ENCODE data around the gene SH3BP5. TPM values are rescaled to one million over a fixed set of nuclear protein-coding genes. Genes with fewer than 3 reads are reported as not detected.

The SH3BP5 gene
- polyA plus RNA-seq, 3 donors, result 59.4 to 70.0 (median 64.4) TPM

DNA sequence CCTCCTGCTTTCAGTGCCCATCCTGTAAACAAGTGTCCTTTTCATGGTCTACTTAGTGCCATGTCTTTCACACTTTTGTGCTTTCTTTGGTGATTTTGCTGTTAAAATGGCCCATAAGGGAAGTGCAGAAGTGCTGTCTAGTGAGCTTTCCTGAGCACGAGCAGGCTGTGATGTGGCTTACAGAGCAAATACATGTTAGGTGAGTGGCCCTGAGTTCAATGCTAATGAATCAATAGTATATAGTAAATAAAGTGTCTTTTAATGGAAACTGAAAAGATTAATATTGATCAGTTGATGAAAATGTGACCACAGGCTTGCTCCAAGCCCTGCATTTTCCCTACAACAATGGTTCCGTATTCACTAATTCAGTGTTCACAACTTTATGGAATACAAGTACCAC, 5.7 kb downstream of the SH3BP5 start:
- DNase-seq (ENCODE audit: low read depth in 3 of 3, low spot score in 2 of 3), result no peak

DNA sequence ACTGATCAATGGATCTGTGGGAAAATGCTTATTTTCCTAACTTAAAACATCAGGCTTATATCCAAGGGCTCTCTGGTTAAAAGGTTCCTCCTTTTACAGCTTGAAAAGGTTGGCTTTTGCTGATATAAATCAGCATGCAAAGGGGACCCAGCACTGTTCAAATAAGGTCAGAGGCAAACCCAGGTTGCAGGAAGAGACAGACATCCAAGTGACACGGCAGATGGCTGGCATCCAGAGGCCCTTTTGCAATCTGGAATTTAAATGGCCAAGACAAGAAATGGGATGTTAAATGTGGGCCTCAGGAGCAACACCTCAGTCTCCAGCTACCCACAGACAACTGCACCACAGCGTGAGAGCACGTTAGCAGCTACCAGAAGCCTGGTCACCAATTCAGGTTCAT, 6.3 kb downstream of the SH3BP5 start:
- no peak for DNase-seq (ENCODE audit: low read depth in 3 of 3, low spot score in 2 of 3)

DNA sequence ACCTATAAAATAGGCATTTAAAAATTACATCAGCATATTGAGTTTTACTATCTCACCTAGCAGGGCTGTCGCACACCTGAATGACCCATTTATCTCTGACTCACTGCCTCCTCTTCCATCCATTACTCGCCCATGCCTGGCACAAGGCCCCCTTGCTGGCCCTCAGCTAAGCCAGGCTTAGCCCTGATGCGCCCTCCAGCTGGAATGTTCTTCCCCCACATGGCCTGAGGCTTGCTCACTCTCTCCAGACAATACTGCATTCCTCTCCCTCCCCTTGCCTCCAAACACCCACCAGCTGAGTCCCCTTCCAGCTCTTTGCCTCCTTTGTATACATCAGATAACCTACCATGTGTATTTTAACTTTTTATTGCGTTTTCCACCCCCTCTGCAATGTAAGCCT, 7.2 kb downstream of the SH3BP5 start:
- no peak for DNase-seq (ENCODE audit: low read depth in 3 of 3, low spot score in 2 of 3)

DNA sequence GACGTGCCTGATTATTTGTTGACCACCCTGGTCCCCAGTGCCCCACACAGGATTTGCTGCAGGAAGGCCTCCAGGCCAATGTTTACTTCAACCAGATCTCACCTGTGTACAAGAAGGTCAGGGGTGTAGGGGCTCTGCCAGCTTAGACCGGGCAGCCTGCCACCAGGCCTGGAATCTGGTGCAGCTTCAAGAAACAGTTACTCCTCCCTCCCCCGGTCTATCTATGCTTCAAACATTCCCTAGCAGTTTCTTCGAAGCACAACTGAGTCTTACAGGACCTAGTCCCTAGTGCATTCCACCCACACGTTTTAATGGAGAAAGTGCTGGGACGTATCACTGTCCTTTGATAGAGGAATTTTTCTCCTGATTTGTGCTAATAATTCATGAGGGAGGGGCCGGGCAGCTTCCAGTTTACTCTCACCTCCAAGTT, 8.0 kb downstream of the SH3BP5 start:
- no peak for DNase-seq (ENCODE audit: low read depth in 3 of 3, low spot score in 2 of 3)

DNA sequence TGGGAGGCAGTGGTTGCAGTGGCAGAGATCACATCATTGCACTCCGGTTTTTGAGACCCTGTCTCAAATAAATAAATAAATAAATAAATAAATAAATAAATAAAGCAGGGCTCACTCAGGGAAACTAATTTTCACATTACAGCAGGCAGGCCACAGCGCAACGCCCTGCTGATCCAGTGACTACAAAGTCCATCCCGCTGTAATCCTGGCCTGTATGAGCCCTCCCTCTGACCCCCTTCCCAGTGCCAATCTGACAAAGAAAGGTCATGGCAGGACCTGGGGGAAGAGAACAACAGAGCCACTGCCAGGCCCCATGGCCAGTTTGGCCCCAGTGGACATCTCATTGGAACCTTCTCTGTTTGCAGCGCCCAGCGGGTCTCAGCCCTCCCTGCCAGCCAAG, 9.3 kb downstream of the SH3BP5 start:
- DNase-seq (ENCODE audit: low read depth in 3 of 3, low spot score in 2 of 3), result no peak

DNA sequence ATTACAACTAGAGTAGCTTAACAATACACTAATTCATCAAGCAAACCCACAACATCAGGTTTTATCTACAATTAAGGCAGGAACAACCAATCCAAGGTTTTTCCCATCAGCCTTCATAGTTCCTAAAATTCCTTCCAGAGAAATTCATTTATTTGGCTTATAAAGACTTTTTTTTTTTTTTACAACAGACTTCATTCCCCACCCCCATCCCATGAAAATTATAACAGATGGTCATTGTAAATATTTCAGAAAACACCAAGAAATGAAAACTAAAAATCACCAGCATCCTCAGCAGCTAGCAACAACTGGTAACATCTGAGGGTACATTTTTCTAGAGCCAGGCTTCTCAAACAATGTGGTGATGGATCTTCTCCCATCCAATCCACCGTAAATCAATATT, 11.0 kb downstream of the SH3BP5 start:
- DNase-seq (ENCODE audit: low read depth in 3 of 3, low spot score in 2 of 3), result no peak

DNA sequence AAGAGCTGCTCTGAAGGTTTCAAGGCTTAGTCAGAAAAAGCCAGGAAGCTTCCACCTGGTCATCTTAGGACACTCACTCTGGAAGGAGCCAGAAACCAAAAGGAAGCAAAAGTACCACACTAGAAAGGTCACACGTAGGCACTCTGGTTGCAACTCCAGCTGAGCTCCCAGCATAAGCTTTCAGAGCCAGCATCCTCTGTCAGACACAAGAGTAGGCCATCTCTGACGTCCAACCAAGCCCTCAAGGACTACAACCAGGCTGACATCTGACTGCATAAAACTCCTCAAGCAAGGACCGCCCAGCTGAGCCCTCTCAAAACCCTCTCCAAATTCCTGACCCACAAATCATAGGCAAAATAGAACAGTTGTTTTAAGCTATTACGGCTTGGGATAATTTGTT, 12.8 kb downstream of the SH3BP5 start:
- no peak for DNase-seq (ENCODE audit: low read depth in 3 of 3, low spot score in 2 of 3)

DNA sequence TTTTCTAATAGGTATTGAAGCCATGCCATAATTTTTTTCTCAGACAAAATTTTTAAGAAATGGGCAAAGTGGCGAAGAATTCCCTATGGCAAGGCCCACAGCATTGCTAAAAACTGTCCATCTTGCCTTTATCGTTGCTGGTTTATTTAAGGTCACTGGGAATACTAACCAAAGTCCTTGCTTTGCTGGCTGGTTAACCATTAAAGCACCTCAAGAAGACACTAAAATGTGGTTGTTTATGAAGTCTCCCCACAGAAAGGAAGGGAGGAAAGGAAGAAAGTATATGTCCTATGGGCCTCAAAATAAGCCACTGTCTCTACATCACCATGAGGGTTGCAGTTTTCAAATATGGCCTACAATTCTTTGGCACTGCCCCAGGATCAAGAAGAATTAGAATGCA, 13.2 kb downstream of the SH3BP5 start:
- no peak for DNase-seq (ENCODE audit: low read depth in 3 of 3, low spot score in 2 of 3)

DNA sequence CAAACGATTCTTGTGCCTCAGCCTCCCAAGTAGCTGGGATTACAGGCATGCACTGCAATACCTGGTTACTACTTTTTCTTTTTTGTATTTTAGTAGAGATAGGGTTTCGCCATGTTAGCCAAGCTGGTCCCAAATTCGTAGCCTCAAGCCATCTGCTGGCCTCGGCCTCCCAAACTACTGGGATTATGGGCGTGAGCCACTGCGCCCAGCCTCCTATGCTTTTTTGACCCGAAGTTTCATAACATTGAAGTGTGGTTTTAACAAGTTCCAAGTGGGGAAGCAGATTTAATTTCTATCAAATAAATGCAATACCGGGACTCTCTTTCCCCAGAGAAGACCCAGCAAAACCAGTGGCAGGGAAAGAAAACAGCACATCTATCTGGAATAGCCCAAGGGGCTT, 13.7 kb downstream of the SH3BP5 start:
- DNase-seq (ENCODE audit: low read depth in 3 of 3, low spot score in 2 of 3), result no peak

DNA sequence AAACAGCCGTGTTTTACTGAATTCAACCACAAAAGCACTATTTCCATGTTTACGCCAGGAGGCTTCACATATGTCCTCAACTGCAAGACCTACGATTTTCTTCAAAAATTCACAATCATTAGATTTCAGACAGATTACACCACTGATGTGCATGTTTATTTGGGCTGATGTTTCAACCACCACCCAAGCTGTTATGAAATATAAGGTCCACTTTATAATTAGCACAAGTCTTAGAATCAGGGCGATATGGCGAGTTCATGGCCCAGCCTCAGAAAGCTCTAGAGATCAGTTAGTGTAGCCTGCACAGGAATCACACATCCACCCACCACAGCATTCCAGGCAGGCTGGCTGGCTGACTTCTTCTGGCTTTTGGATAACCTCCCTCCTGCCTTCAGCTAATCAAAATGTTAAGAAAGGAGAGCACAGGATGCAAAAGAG, 15.4 kb downstream of the SH3BP5 start:
- no peak for DNase-seq (ENCODE audit: low read depth in 3 of 3, low spot score in 2 of 3)

DNA sequence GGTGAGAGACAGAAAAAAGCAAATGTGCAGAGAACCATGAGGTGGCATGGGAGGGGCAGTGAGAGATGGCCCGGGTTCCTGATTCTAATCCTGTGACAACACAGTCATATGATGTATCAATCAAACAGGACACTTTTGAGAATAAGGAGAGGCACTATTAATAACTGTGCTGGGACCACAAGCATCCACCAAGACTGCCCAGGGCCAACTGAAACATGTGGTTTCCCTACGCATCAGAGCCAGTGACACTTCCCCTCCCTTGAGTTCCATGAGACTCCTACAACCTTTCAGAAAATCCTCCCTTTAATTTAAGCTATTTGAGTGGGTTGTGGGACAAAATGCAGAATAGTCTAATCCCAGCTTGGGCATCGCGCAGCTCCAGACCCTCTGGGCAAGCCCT, 17.4 kb downstream of the SH3BP5 start:
- DNase-seq (ENCODE audit: low read depth in 3 of 3, low spot score in 2 of 3), result no peak

DNA sequence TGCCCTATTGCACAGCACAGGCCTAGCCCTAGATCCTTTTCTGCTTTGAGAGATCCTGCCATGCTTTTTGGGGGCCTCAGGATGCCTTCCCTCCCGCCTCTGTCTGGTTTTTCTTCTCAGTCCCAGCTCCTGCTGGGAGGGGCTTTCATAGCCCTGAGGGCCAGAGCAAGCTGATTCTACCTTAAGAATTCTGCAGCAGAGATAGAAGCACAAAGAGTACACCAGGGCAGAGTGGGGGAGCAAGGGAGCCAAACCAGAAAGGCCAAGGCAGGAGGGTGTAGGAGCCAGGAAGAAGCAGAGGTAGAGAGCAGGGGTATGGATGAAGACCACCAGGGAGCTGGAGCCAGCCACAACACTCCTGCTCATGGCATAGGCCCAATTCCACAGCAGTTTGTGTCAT, 18.1 kb downstream of the SH3BP5 start:
- no peak for DNase-seq (ENCODE audit: low read depth in 3 of 3, low spot score in 2 of 3)

DNA sequence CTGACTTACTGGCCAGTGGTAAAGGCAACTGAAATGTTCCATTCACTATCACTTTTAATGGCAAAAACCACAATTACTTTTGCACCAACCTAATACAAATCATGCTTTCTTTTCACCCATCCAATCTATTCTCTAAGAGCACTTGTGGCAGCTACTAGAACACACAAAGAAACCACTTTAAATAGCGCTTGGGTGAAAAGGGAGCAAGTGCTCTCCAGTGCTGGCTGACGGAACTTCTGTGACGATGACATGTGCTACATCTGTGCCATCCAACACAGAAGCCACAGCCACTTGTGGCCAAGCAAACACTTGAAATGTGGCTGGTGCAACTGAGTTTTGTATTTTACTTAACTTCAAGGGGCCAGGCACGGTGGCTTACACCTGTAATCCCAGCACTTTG, 18.9 kb downstream of the SH3BP5 start:
- no peak for DNase-seq (ENCODE audit: low read depth in 3 of 3, low spot score in 2 of 3)

DNA sequence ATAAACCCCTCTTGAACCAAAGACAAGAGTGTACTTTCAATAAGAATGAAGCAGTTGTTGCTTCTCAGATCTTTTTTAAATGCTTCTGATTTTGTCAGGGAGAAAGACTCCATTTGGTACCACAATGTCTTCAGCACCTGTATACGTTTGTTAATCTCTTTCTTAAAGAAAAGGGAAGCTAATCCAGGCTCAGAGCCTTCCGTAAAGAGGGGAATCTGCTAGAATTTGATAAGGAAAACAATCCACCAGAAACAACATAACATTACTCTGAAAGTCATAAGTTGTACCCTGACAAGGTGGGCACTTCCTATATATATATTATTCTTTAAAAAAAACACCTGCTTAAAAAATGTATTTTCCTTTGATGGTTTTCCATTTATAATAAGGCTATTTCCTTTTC, 19.8 kb downstream of the SH3BP5 start:
- DNase-seq (ENCODE audit: low read depth in 3 of 3, low spot score in 2 of 3), result no peak

DNA sequence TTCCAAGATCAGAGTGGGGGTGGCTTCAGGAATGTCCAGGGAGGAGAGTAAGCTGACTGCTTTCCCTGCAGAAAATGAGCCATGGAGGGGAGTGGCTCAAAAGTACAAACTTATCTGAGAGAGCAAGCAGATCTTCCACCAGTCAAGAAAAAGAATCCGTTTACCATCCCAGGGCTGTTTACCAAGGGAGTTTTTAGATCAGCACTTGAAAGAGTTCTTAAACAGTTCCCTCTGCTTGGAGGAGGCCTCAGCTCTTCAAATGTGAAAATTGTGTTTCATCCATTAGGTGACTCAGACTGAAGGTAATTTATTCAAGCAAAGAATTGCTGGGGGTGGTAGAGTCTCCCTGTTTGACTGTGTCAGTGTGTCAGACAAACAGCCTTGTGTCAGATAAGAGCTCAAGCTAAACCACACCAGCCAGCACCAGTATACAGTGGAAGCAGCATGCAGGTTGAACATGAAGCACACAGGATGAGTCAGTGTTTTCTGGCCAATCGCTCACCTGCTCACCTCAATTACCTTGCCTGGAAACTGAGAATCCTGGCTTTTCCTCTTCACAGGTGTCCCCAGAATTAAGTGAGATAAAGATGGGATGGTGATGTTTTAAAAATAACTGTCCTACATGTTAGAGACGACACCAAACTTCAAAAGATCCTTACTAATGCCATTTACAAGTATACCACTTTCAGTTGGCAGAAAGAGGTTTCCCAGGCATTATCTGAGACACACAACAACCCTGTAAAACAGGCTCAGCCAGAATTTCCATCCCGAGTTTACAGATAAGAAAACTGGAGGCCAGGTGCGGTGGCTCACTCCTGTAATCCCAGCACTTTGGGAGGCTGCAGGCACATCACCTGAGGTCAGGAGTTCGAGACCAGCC, 21.7 kb downstream of the SH3BP5 start:
- DNase-seq (ENCODE audit: low read depth in 3 of 3, low spot score in 2 of 3), result no peak

DNA sequence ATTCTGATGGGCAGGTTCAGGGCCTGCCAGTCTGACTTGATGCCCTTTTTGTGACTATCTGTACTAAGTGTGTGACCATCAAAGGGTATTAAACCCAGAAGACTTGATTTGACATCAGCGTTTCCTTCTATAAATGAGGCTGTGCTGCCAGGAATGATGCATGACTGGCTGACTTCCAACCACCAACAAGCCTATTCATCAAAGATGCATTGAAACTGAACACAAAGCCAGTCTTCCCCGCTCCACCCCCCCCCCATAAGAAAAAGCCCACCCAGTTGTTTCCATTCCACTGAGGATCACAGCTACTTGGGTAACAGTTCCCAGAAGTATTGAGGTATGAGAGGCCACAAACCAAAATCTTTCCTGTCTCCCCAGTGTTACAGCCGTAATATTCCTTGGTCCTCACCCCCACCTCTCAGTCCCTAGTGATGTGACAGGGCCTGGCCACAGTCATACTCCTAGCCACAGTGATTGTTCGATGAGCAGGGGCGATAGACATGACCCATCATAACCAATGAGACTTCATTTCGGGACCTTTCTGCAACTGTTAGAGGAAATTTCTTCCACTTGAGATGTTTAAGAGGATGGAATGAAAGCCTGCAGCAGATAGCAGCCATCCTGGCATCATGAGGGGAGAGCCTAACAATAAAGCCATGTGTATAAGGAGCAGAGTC, 22.6 kb downstream of the SH3BP5 start:
- no peak for DNase-seq (ENCODE audit: low read depth in 3 of 3, low spot score in 2 of 3)

DNA sequence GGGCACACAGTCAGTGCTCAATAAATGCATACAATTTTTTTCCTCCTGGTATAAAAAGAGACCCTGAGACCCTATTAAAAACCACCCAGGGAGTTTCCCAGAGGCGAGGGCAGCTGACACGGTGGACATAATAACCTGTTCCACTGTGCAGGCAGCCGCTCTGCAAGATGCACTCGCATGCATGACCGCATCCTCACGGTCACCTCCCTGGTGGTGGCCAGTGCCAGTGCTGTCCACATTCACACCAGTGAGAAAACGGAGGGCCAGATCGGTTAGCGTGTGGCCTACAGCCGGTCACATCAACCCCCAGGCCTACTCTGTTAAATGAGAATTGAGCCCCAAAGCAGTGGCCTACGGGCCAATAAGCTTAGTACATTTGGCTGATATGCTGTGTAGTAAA, 24.8 kb downstream of the SH3BP5 start:
- no peak for DNase-seq (ENCODE audit: low read depth in 3 of 3, low spot score in 2 of 3)

DNA sequence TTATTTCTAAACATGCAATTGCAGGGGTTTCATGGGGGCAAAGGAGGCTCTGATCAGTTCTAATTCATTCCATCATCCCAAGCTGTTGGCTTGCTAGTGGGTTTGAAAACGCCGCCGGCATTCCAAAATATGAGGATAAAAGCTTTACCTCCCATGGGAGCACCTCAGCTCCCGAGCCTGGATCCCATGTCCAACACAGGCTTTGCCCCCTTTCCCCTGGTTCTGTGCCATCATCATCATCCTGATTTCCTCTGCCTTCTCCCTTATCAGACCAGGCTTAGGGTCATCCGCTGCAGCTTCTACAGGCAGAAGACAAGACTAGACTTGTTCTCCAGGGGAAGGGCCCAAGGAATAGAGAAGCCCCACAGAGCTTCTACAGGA, 25.4 kb downstream of the SH3BP5 start:
- DNase-seq (ENCODE audit: low read depth in 3 of 3, low spot score in 2 of 3), result no peak

DNA sequence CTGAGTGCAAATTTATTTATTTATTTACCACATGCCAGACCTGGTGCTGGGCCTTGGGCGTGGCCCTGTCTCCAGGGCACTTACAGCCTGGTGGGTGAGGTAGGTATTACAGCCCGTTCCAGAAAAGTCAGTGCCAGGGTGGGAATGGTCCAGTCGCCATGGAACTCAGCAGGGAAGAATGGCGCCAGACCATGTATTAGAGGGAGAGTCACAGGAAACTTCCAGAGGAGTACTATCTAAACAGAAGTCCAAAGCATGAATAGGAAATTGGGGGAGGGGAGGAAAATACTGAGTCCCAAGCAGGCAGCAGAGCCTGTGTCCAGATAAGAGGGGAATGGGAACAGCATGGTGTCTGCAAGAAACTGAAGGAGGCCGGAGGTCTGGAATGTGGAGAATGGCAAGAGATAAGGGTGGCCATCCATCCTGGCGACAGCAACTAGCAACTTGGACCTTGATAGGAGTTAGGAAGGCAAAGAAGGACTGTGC, 27.0 kb downstream of the SH3BP5 start:
- no peak for DNase-seq (ENCODE audit: low read depth in 3 of 3, low spot score in 2 of 3)

DNA sequence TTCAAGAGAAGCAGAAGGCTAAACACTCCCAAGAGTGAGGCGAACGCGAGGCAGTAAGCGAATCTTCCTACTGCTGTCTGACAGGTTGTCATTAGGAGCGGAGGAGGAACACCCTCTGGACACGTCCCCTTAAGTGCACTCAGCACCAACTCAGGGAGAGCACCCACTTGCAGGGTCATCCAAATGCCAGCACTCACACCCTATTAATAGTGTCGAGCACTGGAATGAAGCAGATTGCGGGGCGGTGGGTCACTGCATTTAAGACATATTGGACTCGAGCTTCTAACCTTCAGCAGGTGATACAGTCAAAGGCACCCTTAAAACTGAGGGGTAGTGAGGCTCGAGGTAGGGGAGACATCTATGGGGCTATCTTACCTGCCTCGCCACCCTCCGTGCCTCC, 28.7 kb downstream of the SH3BP5 start:
- DNase-seq (ENCODE audit: low read depth in 3 of 3, low spot score in 2 of 3), result no peak

DNA sequence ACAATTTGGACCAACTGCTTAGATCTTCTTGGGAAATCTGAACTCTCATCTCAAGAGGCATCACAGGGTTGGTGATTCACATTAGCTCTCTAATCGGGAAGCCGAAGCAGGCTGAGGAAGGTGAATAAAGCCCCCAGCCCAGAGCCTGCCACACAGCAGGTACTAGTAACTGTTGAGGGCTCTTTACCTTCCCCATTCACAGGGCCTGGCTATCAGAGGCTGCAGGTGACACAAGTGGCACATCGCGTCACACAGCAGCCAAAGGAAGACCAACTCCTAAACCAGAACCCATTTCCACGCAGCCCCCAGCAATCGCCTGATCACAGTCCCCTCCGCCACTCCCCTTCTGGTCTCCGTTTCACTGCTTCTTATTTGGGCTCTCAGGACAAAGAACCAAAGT, 29.2 kb downstream of the SH3BP5 start:
- DNase-seq (ENCODE audit: low read depth in 3 of 3, low spot score in 2 of 3), result no peak

DNA sequence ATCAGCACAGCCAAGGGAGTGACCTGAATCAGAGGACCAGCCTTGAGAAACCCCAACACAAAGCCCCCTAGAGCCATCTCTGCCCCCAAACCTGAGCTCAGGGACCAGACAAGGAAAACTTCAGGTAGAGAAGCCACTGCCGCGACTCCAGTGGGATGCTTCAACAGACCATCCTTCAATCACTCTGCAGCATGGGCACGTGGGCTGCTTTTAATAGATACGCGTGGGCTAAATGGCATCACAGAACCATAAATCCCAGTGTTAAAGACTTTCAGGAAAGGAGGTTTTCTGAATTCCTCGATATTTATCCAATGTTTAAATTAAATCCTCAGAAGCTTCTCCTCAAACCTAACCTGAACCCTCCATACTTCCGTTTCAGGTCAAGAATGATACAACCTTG, 30.6 kb downstream of the SH3BP5 start:
- no peak for DNase-seq (ENCODE audit: low read depth in 3 of 3, low spot score in 2 of 3)
